GM12878 (cell line): ENCODE data around the gene ACSF3. TPM values are rescaled to one million over a fixed set of nuclear protein-coding genes. Genes with fewer than 3 reads are reported as not detected.

ENCODE experiments used
- ASH2L ChIP-seq: fragments of 300-600, 200-600 bp; sonication (generic); IDR thresholded peaks from 2 replicates; pipeline ENCODE4 v1.6.1; 2017; ENCODE audit warnings: low read depth, mild to moderate bottlenecking, borderline replicate concordance
- ATF2 ChIP-seq: IDR thresholded peaks from 2 replicates; pipeline ENCODE4 v1.6.1; 2012; ENCODE audit warnings: low read length, inconsistent platforms
- BACH1 ChIP-seq: fragments of 450-650 bp; IDR thresholded peaks from 2 replicates; pipeline ENCODE4 v1.6.1; 2017; ENCODE audit warnings: mild to moderate bottlenecking, borderline replicate concordance
- BCLAF1 ChIP-seq: fragments of 450-650 bp; IDR thresholded peaks from 2 replicates; pipeline ENCODE4 v1.6.1; 2017; ENCODE audit warnings: antibody characterized with exemption, mild to moderate bottlenecking, moderate library complexity
- BMI1 ChIP-seq: fragments of 450-650 bp; IDR thresholded peaks from 2 replicates; pipeline ENCODE4 v1.6.1; 2016; ENCODE audit warnings: mild to moderate bottlenecking, moderate library complexity, borderline replicate concordance
- CEBPB ChIP-seq, 2 experiments: fragments of 150-350 bp in 1 of 2; IDR thresholded peaks; 2 replicates each; pipeline ENCODE4 v1.6.1; 2012 to 2014; ENCODE audit warnings: low read depth in 2 of 2, low read length in 2 of 2, borderline replicate concordance in 1 of 2, inconsistent platforms in 1 of 2
- CREB1 ChIP-seq: IDR thresholded peaks from 2 replicates; pipeline ENCODE4 v1.6.1; 2012; ENCODE audit warnings: low read depth, mild to moderate bottlenecking, inconsistent platforms
- CTCF ChIP-seq, 3 experiments: IDR thresholded peaks in 2 of 3; conservative IDR thresholded peaks in 1 of 3; 2 replicates each; pipeline ENCODE4 v1.5.1; 2011; ENCODE audit warnings: low read depth in 3 of 3, low read length in 3 of 3, mild to moderate bottlenecking in 3 of 3, control low read depth in 2 of 3, moderate library complexity in 2 of 3, inconsistent platforms in 1 of 3, mixed read lengths in 1 of 3; ENCODE audit not compliant: control insufficient read depth in 2 of 3, insufficient read depth in 1 of 3; ENCODE audit errors: extremely low read depth in 1 of 3
- ESRRA ChIP-seq: IDR thresholded peaks from 2 replicates; pipeline ENCODE4 v1.6.1; 2012; ENCODE audit warnings: mild to moderate bottlenecking, low read length, improper control_type of control experiment
- IRF4 ChIP-seq: IDR thresholded peaks from 2 replicates; pipeline ENCODE4 v1.6.1; 2011; ENCODE audit warnings: low read depth, low read length
- IRF5 ChIP-seq: fragments of 450-650 bp; IDR thresholded peaks from 2 replicates; pipeline ENCODE4 v1.6.1; 2017; ENCODE audit warnings: borderline replicate concordance
- JUND ChIP-seq: IDR thresholded peaks from 2 replicates; pipeline ENCODE4 v1.6.1; 2012; ENCODE audit warnings: low read depth, mild to moderate bottlenecking, low read length, improper control_type of control experiment, moderate library complexity
- KDM1A ChIP-seq: fragments of 200-600 bp; sonication (generic); IDR thresholded peaks from 2 replicates; pipeline ENCODE4 v1.6.1; 2016; ENCODE audit warnings: borderline replicate concordance
- LARP7 ChIP-seq: fragments of 450-650 bp; IDR thresholded peaks from 2 replicates; pipeline ENCODE4 v1.6.1; 2017; ENCODE audit warnings: mild to moderate bottlenecking
- MXI1 ChIP-seq: fragments of 150-350 bp; IDR thresholded peaks from 2 replicates; pipeline ENCODE4 v1.6.1; 2011; ENCODE audit warnings: low read depth, mild to moderate bottlenecking, inconsistent platforms, low read length, improper control_type of control experiment
- MYC ChIP-seq: IDR thresholded peaks from 2 replicates; pipeline ENCODE4 v1.6.1; 2011; ENCODE audit warnings: mild to moderate bottlenecking, low read length, moderate library complexity, inconsistent platforms; ENCODE audit not compliant: insufficient read depth, insufficient replicate concordance, insufficient read length, severe bottlenecking
- NFXL1 ChIP-seq: fragments of 450-650 bp; IDR thresholded peaks from 2 replicates; pipeline ENCODE4 v1.6.1; 2017; ENCODE audit warnings: antibody characterized with exemption, mild to moderate bottlenecking, borderline replicate concordance
- PKNOX1 ChIP-seq: fragments of 450-650 bp; IDR thresholded peaks from 2 replicates; pipeline ENCODE4 v1.6.1; 2016; ENCODE audit warnings: mild to moderate bottlenecking
- RAD51 ChIP-seq: fragments of 450-650 bp; IDR thresholded peaks from 2 replicates; pipeline ENCODE4 v1.6.1; 2016; ENCODE audit warnings: moderate library complexity, mild to moderate bottlenecking, inconsistent platforms
- TCF3 ChIP-seq: IDR thresholded peaks from 2 replicates; pipeline ENCODE4 v1.6.1; 2012; ENCODE audit warnings: low read depth, mild to moderate bottlenecking, low read length, borderline replicate concordance; ENCODE audit not compliant: insufficient read depth
- ZNF24 ChIP-seq: fragments of 450-650 bp; IDR thresholded peaks from 2 replicates; pipeline ENCODE4 v1.6.1; 2017; ENCODE audit warnings: antibody characterized with exemption, mild to moderate bottlenecking
- ZNF274 ChIP-seq: IDR thresholded peaks from one replicate; pipeline ENCODE4 v1.8.0; 2011; ENCODE audit not compliant: insufficient read length, insufficient read depth
- polyA plus RNA-seq, 11 experiments: library from polyadenylated mRNA; depleted of rRNA in 4 of 11; unstranded in 6 of 11; stranded (reverse) in 5 of 11; fragments of >200 nt; fragmentation: Nextera tagmentation in 4 of 11; fragmentation: Illumina TruSeq in 1 of 11; extraction: Ambion mirVana in 4 of 11; extraction: Trizol in 1 of 11; gene quantifications; 1 replicate in 1 of 11; 2 replicates in 10 of 11; pipeline versions ENCODE4 v1.2.1 to v1.2.3, GENCODE V29; 2011 to 2016; ENCODE audit warnings: inconsistent platforms in 2 of 11, missing spikeins in 2 of 11, low read depth in 1 of 11
- total RNA-seq, 4 experiments: library from RNA; depleted of rRNA in 3 of 4; stranded (reverse); fragments of >200 nt in 3 of 4; fragmentation: Illumina TruSeq in 1 of 4; extraction: Trizol in 1 of 4; gene quantifications; 2 replicates each; pipeline versions ENCODE4 v1.2.1 to v1.2.3, GENCODE V29; 2013 to 2021

Gene ACSF3
- total and polyA plus RNA-seq, 10 of the 15 experiments (the other 5 are each of a cell fraction or from before 2014, with no cell fraction given), result 1.0 to 44.4 (median 25.8) TPM

GRCh38 chr16:89115216-89115861 is 21.7 kb downstream of the ACSF3 start (continued):
- TF ChIP-seq BCLAF1, result no peak
- peak; percentile 52 for TF ChIP-seq BACH1
- TF ChIP-seq ESRRA, result no peak
- TF ChIP-seq TCF3, result no peak
- TF ChIP-seq MXI1, result peak; percentile 26; the same call in 1 of the 2 replicates
- TF ChIP-seq CREB1, result peak; percentile 94
- peak; percentile 84 for TF ChIP-seq RAD51
- TF ChIP-seq ATF2, result peak; percentile 40; the same call in 1 of the 2 replicates
- no peak for TF ChIP-seq NFXL1
- no peak for TF ChIP-seq ASH2L
- no peak for TF ChIP-seq BMI1
- TF ChIP-seq CTCF (IDR thresholded peaks at IDR 0.05 in 2 of 3, conservative IDR thresholded peaks at IDR 0.05 in 1 of 3; ENCODE audit: control insufficient read depth in 2 of 3, extremely low read depth in 1 of 3, insufficient read depth in 1 of 3, low read depth in 3 of 3, low read length in 3 of 3), result no peak
- TF ChIP-seq ZNF274, result no peak
- TF ChIP-seq CEBPB (IDR thresholded peaks at IDR 0.05; ENCODE audit: borderline replicate concordance in 1 of 2, low read depth in 2 of 2, low read length in 2 of 2), result no peak
- no peak for TF ChIP-seq IRF4
- no peak for TF ChIP-seq ZNF24
- TF ChIP-seq JUND, result no peak
- no peak for TF ChIP-seq IRF5
- TF ChIP-seq MYC, result no peak
- peak; percentile 62; the same call in 1 of the 2 replicates for TF ChIP-seq LARP7
- TF ChIP-seq PKNOX1, result peak; percentile 92
- no peak for TF ChIP-seq KDM1A
